ENCODE data around the gene LGR4.

Gene LGR4

GRCh38 chr11:27472398-27473016 is at the start of gene LGR4:
LGR4 (minus strand) TSS chr11:27472790; CDS start chr11:27472302, 488 bp downstream.
- no peak for TF ChIP-seq CTCF (IDR thresholded peaks at IDR 0.05)

- TF ChIP-seq CTCF (IDR thresholded peaks at IDR 0.05): no peak
Observed at GRCh38 chr11:27520226-27520625, 47.6 kb upstream of the LGR4 start.

- TF ChIP-seq CTCF (IDR thresholded peaks at IDR 0.05): no peak
Observed at GRCh38 chr11:27518518-27518917, 45.9 kb upstream of the LGR4 start.

GRCh38 chr11:27514558-27514957 is 42.0 kb upstream of the LGR4 start:
- no peak for TF ChIP-seq CTCF (IDR thresholded peaks at IDR 0.05)

- TF ChIP-seq CTCF (IDR thresholded peaks at IDR 0.05): no peak
Observed at GRCh38 chr11:27514076-27514475, 41.5 kb upstream of the LGR4 start.

GRCh38 chr11:27513389-27513788 is 40.8 kb upstream of the LGR4 start:
- no peak for TF ChIP-seq CTCF (IDR thresholded peaks at IDR 0.05)

- no peak for TF ChIP-seq CTCF (IDR thresholded peaks at IDR 0.05)
Observed at GRCh38 chr11:27512238-27512637, 39.6 kb upstream of the LGR4 start.

- no peak for TF ChIP-seq CTCF (IDR thresholded peaks at IDR 0.05)
Observed at GRCh38 chr11:27509908-27510307, 37.3 kb upstream of the LGR4 start.

Data from LNCAP (cell line).